Astrocyte (in vitro differentiated cells and primary cell): ENCODE data around the gene ERC1. TPM values are rescaled to one million over a fixed set of nuclear protein-coding genes. Genes with fewer than 3 reads are reported as not detected.

ENCODE experiments used
- DNase-seq: peaks from one replicate; pipeline ENCODE4 v3.0.0-alpha.2; 2010; ENCODE audit warnings: low read depth
- FAIRE-seq: peaks from 2 replicates; lab custom pipeline; 2011; peaks lifted over from hg19 to GRCh38; lab: Jason Lieb, UNC
- H2AFZ ChIP-seq: 2 replicates; pipeline ENCODE4 v1.6.0; 2012; ENCODE audit warnings: low read depth, low read length, inconsistent platforms
- H3K27ac ChIP-seq: 2 replicates; pipeline ENCODE4 v1.5.1; 2011; ENCODE audit warnings: low read depth, low read length, inconsistent platforms
- H3K27me3 ChIP-seq: 2 replicates; pipeline ENCODE4 v1.6.0; 2011; ENCODE audit warnings: low read length, inconsistent platforms; ENCODE audit not compliant: insufficient read depth
- H3K36me3 ChIP-seq: 2 replicates; pipeline ENCODE4 v1.5.1; 2011; ENCODE audit warnings: low read length, inconsistent platforms; ENCODE audit not compliant: insufficient read depth
- H3K4me1 ChIP-seq: 2 replicates; pipeline ENCODE4 v1.5.1; 2011; ENCODE audit warnings: low read length, inconsistent platforms; ENCODE audit not compliant: insufficient read depth
- H3K4me2 ChIP-seq: 2 replicates; pipeline ENCODE4 v1.6.0; 2012; ENCODE audit warnings: low read length, inconsistent platforms
- H3K4me3 ChIP-seq: 2 replicates; pipeline ENCODE4 v1.5.1; 2011; ENCODE audit warnings: low read depth, mild to moderate bottlenecking, low read length, inconsistent platforms; ENCODE audit not compliant: insufficient read depth
- H3K79me2 ChIP-seq: 2 replicates; pipeline ENCODE4 v1.6.0; 2012; ENCODE audit warnings: mild to moderate bottlenecking, low read length, inconsistent platforms; ENCODE audit not compliant: insufficient read depth
- H3K9ac ChIP-seq: 2 replicates; pipeline ENCODE4 v1.6.0; 2012; ENCODE audit warnings: mild to moderate bottlenecking, low read length, inconsistent platforms
- H3K9me3 ChIP-seq: 2 replicates; pipeline ENCODE4 v1.5.1; 2012; ENCODE audit warnings: low read depth, mild to moderate bottlenecking, low read length, inconsistent platforms; ENCODE audit not compliant: insufficient read depth
- H4K20me1 ChIP-seq: 2 replicates; pipeline ENCODE4 v1.6.0; 2012; ENCODE audit warnings: low read length, inconsistent platforms; ENCODE audit not compliant: insufficient read depth
- H3K27ac Mint-ChIP-seq: one replicate; pipeline ENCODE4 v1.8.0; 2021; ENCODE audit warnings: mild to moderate bottlenecking, mixed read lengths; ENCODE audit not compliant: unreplicated experiment
- H3K27me3 Mint-ChIP-seq: one replicate; pipeline ENCODE4 v1.8.0; 2021; ENCODE audit warnings: low read depth, mixed read lengths; ENCODE audit not compliant: unreplicated experiment
- H3K36me3 Mint-ChIP-seq: one replicate; pipeline ENCODE4 v1.8.0; 2021; ENCODE audit warnings: low read depth, mixed read lengths; ENCODE audit not compliant: unreplicated experiment
- H3K4me1 Mint-ChIP-seq: one replicate; pipeline ENCODE4 v1.8.0; 2021; ENCODE audit warnings: low read depth, mixed read lengths; ENCODE audit not compliant: unreplicated experiment
- H3K4me3 Mint-ChIP-seq: one replicate; pipeline ENCODE4 v1.8.0; 2021; ENCODE audit warnings: mild to moderate bottlenecking, moderate library complexity, mixed read lengths; ENCODE audit not compliant: unreplicated experiment
- H3K9me3 Mint-ChIP-seq: one replicate; pipeline ENCODE4 v1.8.0; 2021; ENCODE audit warnings: mild to moderate bottlenecking, mixed read lengths; ENCODE audit not compliant: unreplicated experiment
- EZH2 ChIP-seq: IDR thresholded peaks from 2 replicates; pipeline ENCODE4 v1.6.1; 2012; ENCODE audit warnings: mild to moderate bottlenecking, low read length, inconsistent platforms; ENCODE audit not compliant: insufficient read depth
- total RNA-seq: library from RNA; stranded (reverse); gene quantifications from 2 replicates; pipeline ENCODE4 v1.2.1, GENCODE V29; 2021
- TF ChIP-seq, protein P1 (sequence below): IDR thresholded peaks from 2 replicates; pipeline ENCODE4 v1.5.1; 2011; ENCODE audit warnings: low read depth, mild to moderate bottlenecking, inconsistent platforms, low read length, moderate library complexity; ENCODE audit not compliant: insufficient read depth

Gene ERC1
- total RNA-seq, 1 donor from 2014 or later = 67.1 TPM

DNA sequence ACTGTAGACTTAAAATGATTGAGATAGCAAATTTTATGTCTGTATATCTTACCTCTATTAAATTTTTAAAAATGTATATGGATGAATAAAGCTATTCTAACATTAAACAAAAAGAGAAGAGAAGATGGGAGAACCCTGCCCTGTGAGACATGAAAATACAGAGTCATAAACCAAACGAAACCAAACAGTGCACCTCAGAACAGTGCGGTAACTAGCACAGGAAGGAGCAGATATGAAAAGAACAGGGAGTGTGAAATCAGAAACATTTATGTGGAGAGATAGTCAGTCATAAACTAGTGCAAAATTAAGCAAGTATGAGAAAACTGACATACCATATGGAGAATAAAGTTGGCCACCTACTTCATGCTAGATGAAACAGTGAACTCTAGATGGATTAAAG lies 135.1 kb downstream of the ERC1 start:
- H3K36me3 Mint-ChIP-seq = no peaks in the 10 kb centered on the region
- H3K27ac Mint-ChIP-seq = no peak overlapping the region

DNA sequence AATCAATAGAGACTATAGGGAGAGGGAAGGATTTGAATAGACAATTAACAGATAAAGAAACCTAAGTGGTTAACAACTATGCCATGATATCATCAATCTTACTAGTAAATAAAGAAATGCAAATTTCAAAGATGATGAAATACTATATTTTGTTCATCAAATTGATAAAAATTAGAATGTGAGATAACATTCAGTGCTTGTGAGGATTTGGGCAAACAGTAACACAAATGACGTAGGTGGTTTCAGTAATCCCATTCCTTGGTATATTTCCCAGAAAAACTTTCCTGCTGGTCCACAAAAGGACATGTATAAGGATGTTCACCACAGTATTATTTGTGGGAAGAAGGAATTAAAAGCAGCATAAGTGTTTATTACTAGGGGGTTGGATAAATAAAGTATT lies 136.0 kb downstream of the ERC1 start:
- no peak overlapping the region for H3K4me2 ChIP-seq
- H3K27ac Mint-ChIP-seq = no peak overlapping the region
- TF ChIP-seq EZH2 = no peak
- TF ChIP-seq, protein P1, sequence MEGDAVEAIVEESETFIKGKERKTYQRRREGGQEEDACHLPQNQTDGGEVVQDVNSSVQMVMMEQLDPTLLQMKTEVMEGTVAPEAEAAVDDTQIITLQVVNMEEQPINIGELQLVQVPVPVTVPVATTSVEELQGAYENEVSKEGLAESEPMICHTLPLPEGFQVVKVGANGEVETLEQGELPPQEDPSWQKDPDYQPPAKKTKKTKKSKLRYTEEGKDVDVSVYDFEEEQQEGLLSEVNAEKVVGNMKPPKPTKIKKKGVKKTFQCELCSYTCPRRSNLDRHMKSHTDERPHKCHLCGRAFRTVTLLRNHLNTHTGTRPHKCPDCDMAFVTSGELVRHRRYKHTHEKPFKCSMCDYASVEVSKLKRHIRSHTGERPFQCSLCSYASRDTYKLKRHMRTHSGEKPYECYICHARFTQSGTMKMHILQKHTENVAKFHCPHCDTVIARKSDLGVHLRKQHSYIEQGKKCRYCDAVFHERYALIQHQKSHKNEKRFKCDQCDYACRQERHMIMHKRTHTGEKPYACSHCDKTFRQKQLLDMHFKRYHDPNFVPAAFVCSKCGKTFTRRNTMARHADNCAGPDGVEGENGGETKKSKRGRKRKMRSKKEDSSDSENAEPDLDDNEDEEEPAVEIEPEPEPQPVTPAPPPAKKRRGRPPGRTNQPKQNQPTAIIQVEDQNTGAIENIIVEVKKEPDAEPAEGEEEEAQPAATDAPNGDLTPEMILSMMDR = no peak
- FAIRE-seq (no peak), DNase-seq (no peak)
- H3K27ac ChIP-seq = no peak overlapping the region
- no peaks in the 10 kb centered on the region for H3K27me3 Mint-ChIP-seq
- no peaks in the 10 kb centered on the region for H3K36me3 ChIP-seq
- H3K79me2 ChIP-seq = no peaks in the 10 kb centered on the region
- H3K36me3 Mint-ChIP-seq = no peaks in the 10 kb centered on the region
- H3K4me1 ChIP-seq = no peaks in the 10 kb centered on the region
- H3K4me1 Mint-ChIP-seq = peaks cover 17% of the 10 kb centered on the region
- no peak overlapping the region for H3K4me3 ChIP-seq
- no peak overlapping the region for H2AFZ ChIP-seq
- H3K9ac ChIP-seq = no peak overlapping the region
- H3K27me3 ChIP-seq = no peaks in the 10 kb centered on the region
- no peak overlapping the region for H3K4me3 Mint-ChIP-seq
- no peaks in the 10 kb centered on the region for H3K9me3 ChIP-seq
- no peaks in the 10 kb centered on the region for H3K9me3 Mint-ChIP-seq
- H4K20me1 ChIP-seq = no peaks in the 10 kb centered on the region

More for the DNA sequence above, 135.1 kb downstream of the ERC1 start:
- FAIRE-seq (no peak), DNase-seq (no peak)
- Histone ChIP-seq H3K36me3 (no peaks in the 10 kb centered on the region), H2AFZ (no peak overlapping the region), H3K27ac (no peak overlapping the region), H4K20me1 (no peaks in the 10 kb centered on the region), H3K9ac (no peak overlapping the region), H3K4me1 (no peaks in the 10 kb centered on the region), H3K27me3 (no peaks in the 10 kb centered on the region), H3K9me3 (no peaks in the 10 kb centered on the region), H3K79me2 (no peaks in the 10 kb centered on the region), H3K4me3 (no peak overlapping the region), H3K4me2 (no peak overlapping the region)
- H3K4me3 Mint-ChIP-seq = no peak overlapping the region
- TF ChIP-seq, protein P1 = no peak
- no peak for TF ChIP-seq EZH2
- peaks cover 17% of the 10 kb centered on the region for H3K4me1 Mint-ChIP-seq
- H3K9me3 Mint-ChIP-seq = no peaks in the 10 kb centered on the region
- no peaks in the 10 kb centered on the region for H3K27me3 Mint-ChIP-seq

DNA sequence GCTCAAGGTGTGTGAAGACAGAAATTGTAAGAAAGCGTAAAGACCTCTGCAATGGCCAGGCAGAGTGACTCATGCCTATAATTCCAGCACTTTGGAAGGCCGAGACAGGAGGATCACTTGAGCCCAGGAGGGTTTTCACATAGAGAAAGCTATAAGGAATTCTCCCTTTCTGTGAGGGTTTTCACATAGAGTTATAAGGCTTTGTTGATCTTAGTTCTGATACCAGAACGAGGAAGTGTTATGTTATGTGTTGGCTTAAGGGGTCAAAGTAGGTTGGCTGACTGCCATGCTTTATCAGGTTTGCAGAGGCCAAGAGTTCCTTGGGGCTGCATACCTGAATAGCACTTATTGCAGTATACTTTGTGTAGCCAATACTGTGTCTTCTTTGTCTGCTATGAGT lies 139.1 kb downstream of the ERC1 start:
- Histone ChIP-seq H3K36me3 (no peaks in the 10 kb centered on the region), H3K9me3 (no peaks in the 10 kb centered on the region), H3K27me3 (no peaks in the 10 kb centered on the region), H3K79me2 (no peaks in the 10 kb centered on the region), H2AFZ (no peak overlapping the region), H3K4me1 (no peaks in the 10 kb centered on the region), H4K20me1 (peaks cover 3% of the 10 kb centered on the region), H3K9ac (no peak overlapping the region), H3K27ac (no peak overlapping the region), H3K4me2 (no peak overlapping the region), H3K4me3 (no peak overlapping the region)
- H3K27me3 Mint-ChIP-seq = no peaks in the 10 kb centered on the region
- peak overlapping the region; percentile 8 for H3K27ac Mint-ChIP-seq
- no peaks in the 10 kb centered on the region for H3K9me3 Mint-ChIP-seq
- no peak overlapping the region for H3K4me3 Mint-ChIP-seq
- DNase-seq (no peak), FAIRE-seq (no peak)
- TF ChIP-seq, protein P1 = no peak
- TF ChIP-seq EZH2 = no peak
- peaks cover 12% of the 10 kb centered on the region for H3K4me1 Mint-ChIP-seq
- peaks cover 4% of the 10 kb centered on the region for H3K36me3 Mint-ChIP-seq
